GM21360 (cell line): Measurements from ENCODE around the gene MADD.

Experiments used
- ATAC-seq: cut with Tn5 transposase; IDR thresholded peaks from one replicate; pipeline ENCODE4 v1.9.1; 2021; ENCODE audit warnings: mild to moderate bottlenecking, moderate library complexity; ENCODE audit not compliant: unreplicated experiment

The MADD gene

GRCh38 chr11:47249378-47249715, 20.6 kb upstream of the MADD start:
- no peak for ATAC-seq

GRCh38 chr11:47251751-47252150, 18.2 kb upstream of the MADD start:
- ATAC-seq = no peak

GRCh38 chr11:47253660-47254059, 16.3 kb upstream of the MADD start:
- ATAC-seq = no peak

- ATAC-seq = no peak
These were observed 15.5 kb upstream of the MADD start for GRCh38 chr11:47254386-47254785.

DNA sequence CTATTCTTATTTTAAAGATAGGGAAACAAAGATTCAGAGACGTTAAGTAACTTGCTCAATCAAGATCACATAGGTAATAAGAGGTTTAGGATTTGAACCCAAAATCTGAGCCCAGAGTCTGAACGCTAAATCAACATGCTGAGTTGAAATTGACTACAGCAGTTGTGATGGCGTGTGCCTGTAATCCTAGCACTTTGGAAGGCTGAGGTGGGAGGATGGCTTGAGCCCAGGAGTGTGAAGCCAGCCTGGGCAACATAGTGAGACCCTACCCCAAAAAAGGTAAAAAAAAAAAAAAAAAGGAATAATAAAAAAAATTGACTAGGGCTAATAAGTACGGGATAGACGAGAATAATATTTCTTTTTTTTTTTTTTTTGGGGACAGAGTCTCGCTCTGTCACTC, 13.6 kb upstream of the MADD start:
- no peak for ATAC-seq

- ATAC-seq = no peak
These were observed 12.8 kb upstream of the MADD start for GRCh38 chr11:47257177-47257516.

DNA sequence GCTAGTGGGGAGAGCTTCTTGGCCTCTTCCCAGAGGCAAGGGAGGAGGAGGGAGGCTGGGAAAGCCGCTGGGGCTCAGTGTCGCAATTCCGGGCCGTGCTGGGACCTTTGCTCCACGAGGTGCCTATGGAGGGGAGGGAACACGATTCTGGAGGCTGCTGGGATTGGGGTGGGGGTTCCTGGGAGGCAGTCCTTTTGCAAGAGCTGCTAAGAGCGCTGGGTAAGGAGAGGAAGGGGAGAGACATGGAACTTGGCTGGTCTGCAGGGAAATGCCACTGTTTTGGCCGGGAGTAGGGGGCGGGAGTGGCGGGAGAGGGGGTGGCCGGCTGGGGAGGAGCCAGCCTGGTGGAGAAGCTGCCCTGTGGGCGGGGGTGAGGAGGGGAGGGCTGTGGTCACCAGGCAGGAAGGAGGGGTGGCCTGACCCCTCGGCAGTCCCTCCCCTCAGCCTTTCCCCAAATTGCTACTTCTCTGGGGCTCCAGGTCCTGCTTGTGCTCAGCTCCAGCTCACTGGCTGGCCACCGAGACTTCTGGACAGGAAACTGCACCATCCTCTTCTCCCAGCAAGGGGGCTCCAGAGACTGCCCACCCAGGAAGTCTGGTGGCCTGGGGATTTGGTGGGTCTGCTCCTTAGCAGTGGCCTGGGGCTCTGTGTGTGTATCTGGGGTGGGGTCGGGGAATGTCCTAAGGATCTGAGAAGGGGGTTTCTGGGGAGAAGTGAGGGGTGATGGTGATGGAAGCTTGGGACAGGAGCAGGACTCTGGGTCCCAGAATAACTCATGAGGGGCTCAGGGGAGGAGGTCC, 12.2 kb upstream of the MADD start, which contains the start of gene NR1H3:
Gene NR1H3 (plus strand): TSS at position 480 of the 800 bp plus-strand sequence. CDS start 1,221 bp downstream, outside the sequence.
- no peak for ATAC-seq

GRCh38 chr11:47258317-47258902, 11.5 kb upstream of the MADD start:
- ATAC-seq = no peak

DNA sequence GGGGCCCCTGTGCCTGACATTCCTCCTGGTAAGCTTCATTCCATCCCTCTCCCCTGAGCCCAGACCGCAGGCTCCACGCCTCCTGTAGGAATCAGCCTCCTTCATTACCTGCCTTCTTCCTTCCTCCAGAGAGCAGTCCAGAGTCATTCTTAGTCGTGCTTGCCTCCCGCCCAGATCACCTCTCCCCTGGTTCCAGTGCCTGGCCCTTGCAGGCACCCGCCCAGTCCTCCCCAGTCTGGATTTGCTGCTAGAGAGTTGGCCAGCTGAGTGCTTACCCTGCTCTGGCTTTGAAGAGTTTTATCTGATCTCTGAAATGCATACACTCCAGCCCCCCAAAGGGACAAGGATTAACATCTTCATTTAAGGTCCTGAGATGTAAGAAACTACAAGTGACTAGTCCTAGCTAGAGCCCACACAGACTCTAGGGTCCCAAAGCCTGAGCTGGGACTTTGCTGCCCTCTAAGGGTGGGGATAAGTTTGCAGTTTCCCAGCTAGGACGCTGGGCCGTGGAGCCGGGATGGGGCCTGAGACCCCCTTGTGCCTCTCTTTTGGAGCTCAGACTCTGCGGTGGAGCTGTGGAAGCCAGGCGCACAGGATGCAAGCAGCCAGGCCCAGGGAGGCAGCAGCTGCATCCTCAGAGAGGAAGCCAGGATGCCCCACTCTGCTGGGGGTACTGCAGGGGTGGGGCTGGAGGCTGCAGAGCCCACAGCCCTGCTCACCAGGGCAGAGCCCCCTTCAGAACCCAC, 10.5 kb upstream of the MADD start:
- ATAC-seq = no peak

DNA sequence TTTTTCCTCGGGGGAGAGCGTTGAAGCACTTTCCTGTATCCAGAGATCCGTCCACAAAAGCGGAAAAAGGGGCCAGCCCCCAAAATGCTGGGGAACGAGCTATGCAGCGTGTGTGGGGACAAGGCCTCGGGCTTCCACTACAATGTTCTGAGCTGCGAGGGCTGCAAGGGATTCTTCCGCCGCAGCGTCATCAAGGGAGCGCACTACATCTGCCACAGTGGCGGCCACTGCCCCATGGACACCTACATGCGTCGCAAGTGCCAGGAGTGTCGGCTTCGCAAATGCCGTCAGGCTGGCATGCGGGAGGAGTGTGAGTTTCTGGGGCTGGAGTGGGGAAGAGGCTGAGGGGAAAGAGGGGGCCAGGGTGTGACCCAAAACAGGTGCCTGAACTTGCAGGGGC, 9.6 kb upstream of the MADD start:
- ATAC-seq = no peak

GRCh38 chr11:47261291-47261800, 8.6 kb upstream of the MADD start:
- no peak for ATAC-seq

DNA sequence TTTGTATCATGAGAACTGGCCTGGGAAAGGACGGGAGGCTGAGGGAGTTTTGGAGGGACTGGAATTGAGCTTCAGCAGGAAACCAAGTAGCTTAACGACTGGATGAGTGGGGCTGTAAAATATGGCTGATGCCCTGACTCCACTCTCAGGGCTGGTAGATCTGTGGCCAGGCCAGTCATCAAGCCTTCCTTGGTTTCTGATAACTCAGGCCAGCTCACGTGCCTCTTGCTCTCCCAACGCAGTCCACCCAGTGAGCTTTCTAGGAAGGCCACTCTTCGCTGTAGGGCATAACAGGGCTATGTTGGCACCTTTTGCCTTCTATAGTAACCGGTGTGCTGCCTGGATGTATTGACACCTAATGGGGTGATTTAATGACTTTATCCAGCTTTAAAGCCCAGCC, 5.8 kb upstream of the MADD start:
- ATAC-seq = no peak

- ATAC-seq = no peak
These were observed 5.4 kb upstream of the MADD start for GRCh38 chr11:47264521-47264920.

DNA sequence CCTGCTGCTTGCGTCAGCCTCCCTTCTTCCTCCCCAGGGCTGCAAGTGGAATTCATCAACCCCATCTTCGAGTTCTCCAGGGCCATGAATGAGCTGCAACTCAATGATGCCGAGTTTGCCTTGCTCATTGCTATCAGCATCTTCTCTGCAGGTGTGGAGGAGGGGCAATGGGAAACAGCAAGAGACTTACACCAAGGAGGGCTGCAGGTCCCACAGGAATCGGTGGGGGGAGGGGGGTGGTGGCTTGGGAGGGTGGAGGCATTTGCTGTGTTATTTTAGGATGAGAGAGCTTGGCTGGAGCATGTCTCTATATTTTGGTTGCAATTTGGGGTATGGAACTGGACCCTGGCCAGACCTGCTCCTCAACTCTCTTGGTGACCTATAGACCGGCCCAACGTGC, 2.1 kb upstream of the MADD start:
- no peak for ATAC-seq

- ATAC-seq = no peak
These were observed 1.4 kb upstream of the MADD start for GRCh38 chr11:47268448-47269001.

- ATAC-seq = peak; percentile 39
These were observed 718 bp upstream of the MADD start for GRCh38 chr11:47269002-47269828.

DNA sequence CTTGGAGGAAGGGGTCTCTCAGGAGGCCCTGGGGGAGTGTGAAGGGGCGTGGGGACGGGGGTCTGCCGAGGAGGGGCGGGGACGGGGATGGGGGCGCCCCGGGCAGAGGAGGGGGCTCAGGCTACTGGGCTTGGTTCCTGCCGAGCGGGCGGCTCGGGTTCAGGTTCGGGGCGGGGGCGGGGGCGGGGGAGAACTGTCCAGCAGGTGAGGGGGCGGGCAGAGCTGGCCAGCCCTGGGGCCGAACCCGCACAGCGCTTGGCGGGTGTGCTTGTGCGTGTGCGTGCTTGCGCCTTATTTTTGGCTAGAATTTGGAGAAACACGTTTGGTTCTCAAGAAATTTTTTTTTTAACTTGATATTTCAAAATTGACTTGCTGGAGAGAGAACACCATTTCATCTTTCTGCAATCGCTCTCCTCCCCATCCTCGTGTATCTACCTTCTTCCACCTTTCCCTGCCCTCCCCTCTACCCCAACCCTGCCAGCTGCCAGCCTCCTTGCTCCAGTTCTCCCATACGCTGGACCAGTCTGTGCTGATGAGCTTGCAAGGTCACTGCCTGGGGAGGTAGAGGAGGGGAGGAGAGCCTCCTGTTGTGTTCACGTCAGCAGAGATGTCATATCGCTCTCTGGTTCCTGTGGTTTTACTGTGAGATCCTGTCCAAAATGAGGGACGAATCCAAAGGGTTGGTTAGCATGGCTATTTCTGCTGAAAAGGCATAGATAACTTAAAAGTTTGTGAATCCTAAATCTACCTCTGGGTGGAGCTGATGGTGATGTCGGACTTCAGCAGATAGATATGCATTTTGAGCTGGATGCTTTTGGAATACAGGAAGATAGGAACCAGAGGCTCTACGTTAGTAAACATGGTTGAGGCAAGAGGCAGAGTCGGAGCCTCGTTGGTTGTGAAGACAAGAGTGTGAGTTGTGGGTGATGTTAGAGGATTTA, 668 bp downstream of the MADD start:
- ATAC-seq = no peak

DNA sequence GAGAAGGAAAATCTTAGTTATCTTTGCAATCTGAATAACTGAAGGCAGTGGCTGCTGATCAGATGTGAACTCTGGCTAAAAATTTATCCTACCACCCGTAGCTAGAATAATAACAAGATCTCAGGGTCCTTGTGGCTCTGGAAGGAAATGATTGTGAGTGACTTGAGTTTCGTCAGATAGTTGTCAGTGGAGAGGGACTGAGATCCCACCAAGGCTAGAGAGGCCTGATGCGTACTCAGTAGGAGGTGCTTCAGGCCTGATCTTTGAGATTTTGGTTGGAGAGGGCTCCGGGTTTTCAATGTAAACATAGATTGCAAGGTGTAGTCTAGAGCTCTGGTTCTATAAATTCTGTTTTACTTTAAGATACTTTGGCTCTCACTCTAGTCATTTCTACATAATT, 1.4 kb downstream of the MADD start:
- no peak for ATAC-seq

DNA sequence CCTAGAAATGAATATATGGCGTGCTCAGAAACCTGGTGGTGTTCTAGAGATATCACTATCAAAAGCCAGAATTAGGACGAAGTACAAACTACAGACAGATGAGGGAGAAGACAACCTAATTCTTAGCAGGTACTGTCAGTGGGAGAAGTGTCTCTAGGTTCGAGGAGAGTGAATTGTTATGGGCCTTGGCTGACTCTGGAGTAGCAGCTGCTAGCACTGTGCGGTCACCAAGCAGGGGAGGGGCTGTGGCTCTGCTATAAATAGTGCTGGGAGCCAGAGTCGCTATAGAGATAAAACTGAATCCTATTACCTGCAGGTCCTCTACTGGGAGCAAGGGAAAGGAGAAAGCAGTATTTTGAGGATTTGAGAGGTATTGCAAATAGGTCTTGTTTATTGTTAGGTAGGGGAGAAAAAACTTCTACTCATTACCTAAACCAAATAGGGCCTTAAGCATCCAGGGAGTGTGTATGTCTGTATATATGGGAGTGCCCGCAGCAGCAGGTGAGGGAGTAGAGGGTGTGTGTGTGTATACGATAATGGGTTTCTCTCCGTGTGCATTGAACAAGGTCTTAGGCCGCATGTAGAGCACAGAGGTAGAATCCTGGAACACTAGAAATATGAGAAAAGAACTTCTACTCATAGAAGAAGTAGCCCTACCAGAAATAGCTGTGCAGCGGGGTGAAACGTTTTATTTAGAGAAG, 2.2 kb downstream of the MADD start:
- ATAC-seq = no peak
